ENCODE results near the gene OSTN.
A peak's percentile ranks its signal among the peaks of the same experiment; 100 is the strongest.

Gene OSTN

DNA sequence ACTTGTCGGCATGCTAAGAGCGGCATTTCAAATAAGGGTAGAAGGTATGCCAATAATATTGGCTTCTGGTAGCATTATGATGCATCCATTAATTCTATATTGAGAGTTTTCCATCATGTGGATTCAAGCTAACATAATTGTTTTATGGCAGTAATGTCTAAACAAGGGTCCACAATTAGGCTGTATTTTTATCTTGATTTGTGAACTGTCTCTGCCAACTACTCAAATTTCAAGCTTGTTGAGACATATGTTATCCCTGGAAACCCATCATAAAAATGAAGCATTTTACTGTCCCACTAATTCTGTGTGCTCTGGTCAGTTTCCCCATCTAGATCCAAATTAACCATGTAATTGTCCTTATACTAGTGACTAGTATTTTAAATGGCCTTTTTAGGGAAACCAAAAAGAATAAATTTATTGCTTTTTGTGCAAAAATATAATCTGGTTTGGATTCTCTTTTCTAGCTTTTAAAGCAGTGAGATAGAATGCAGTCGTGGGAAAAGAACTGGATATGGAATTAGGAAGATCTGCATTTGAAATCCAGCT is 1.2 kb upstream of the OSTN start:
- TF ChIP-seq, protein P1, sequence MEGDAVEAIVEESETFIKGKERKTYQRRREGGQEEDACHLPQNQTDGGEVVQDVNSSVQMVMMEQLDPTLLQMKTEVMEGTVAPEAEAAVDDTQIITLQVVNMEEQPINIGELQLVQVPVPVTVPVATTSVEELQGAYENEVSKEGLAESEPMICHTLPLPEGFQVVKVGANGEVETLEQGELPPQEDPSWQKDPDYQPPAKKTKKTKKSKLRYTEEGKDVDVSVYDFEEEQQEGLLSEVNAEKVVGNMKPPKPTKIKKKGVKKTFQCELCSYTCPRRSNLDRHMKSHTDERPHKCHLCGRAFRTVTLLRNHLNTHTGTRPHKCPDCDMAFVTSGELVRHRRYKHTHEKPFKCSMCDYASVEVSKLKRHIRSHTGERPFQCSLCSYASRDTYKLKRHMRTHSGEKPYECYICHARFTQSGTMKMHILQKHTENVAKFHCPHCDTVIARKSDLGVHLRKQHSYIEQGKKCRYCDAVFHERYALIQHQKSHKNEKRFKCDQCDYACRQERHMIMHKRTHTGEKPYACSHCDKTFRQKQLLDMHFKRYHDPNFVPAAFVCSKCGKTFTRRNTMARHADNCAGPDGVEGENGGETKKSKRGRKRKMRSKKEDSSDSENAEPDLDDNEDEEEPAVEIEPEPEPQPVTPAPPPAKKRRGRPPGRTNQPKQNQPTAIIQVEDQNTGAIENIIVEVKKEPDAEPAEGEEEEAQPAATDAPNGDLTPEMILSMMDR (IDR thresholded peaks at IDR 0.05; ENCODE audit: control insufficient read depth, extremely low read depth, insufficient read depth): no peak
- no peak overlapping the region for H3K4me3 ChIP-seq (ENCODE audit: low read depth, low read length)
- no peak for DNase-seq (ENCODE audit: low read depth)

DNA sequence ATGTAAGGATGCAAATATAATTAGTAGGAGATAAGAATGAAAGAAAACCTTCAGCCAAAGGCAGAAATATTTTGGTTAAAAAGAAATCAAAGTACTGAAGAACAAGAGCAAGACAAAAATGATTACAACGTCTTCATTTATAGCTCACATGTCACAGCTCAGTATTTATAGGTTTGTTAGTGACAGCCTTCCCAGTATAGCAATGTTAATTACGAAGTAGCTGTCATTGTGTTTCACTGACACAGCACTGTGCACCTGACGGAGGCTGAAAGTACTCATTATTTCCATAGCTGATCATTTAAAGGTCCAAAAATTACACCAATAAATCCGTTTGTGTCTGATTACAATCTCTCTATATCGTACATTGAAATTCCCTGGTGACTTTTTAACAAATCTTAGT is 561 bp upstream of the OSTN start:
- no peak overlapping the region for H3K4me3 ChIP-seq (ENCODE audit: low read depth, low read length)
- no peak for DNase-seq (ENCODE audit: low read depth)
- TF ChIP-seq, protein P1 (IDR thresholded peaks at IDR 0.05; ENCODE audit: control insufficient read depth, extremely low read depth, insufficient read depth): no peak

DNA sequence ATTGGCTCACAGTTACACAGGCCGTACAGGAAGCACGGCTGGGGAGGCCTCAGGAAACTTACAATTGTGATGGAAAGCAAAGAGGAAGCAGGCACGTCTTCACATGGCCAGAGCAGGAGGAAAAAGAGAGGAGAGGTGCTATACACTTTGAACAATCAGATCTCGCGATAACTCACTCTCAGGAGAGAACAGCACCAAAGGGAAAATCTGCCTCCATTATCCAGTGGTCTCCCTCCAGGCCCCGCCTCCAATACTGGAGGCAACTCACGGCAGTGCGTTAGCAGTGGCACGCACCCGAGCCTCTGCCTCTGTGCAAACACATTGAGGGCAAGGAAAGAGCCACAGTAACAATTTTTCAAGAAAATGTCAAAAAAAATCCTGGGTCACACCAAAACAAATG is 11.0 kb downstream of the OSTN start:
- DNase-seq (ENCODE audit: low read depth): no peak
- TF ChIP-seq, protein P1 (IDR thresholded peaks at IDR 0.05; ENCODE audit: control insufficient read depth, extremely low read depth, insufficient read depth): no peak
- no peak overlapping the region for H3K4me3 ChIP-seq (ENCODE audit: low read depth, low read length)

DNA sequence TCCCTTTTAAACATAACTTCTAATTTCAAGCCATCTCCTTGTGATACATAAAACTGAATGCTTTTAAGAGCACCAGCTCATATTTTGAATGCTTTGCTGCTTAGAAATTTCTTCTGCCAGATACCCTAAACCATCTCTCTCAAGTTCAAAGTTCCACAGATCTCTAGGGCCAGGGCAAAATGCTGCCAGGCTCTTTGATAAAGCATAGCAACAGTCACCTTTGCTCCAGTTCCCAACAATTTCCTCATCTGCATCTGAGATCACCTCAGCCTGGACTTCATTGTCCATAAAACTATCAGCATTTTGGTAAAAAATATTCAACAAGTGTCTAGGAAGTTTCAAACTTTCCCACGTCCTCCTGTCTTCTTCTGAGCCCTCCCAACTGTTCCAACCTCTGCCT is 17.5 kb downstream of the OSTN start:
- TF ChIP-seq, protein P1 (IDR thresholded peaks at IDR 0.05; ENCODE audit: control insufficient read depth, extremely low read depth, insufficient read depth): no peak
- no peak for DNase-seq (ENCODE audit: low read depth)
- no peak overlapping the region for H3K4me3 ChIP-seq (ENCODE audit: low read depth, low read length)

DNA sequence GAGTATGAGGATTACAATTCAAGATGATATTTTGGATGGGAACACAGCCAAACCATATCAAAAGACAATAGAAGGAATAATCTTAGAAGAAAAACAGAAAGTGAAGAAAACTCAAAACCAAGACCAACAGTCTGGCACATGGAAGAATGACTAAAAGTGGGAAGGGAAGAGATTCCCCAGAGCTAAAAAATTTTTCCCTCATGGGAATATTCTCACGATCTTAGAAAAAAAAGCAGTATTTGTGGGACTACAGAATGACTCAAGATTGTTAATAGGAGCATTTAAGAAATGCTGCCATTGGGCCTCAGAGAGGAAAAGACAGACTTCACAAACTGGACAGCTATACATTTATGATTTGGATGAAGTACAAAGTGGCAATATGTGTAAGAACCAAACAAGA is 18.3 kb downstream of the OSTN start:
- TF ChIP-seq, protein P1 (IDR thresholded peaks at IDR 0.05; ENCODE audit: control insufficient read depth, extremely low read depth, insufficient read depth): no peak
- H3K4me3 ChIP-seq (ENCODE audit: low read depth, low read length): no peak overlapping the region
- no peak for DNase-seq (ENCODE audit: low read depth)

DNA sequence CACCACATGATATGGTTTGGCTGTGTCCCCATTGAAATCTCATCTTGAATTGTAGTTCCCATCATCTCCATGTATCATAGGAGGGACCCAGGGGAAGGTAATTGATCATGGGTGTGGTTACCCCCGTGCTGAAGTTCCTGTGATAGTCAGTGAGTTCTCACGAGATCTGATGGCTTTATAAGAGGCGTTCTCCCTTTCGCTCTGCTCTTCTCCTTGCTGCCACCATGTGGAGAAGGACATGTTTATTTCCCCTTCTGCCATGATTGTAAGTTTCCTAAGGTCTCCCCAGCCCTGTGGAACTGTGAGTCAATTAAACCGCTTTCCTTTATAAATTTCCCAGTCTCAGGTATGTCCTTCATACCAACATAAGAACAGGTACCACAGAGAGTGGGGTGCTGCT is 21.9 kb downstream of the OSTN start:
- H3K4me3 ChIP-seq (ENCODE audit: low read depth, low read length): no peak overlapping the region
- DNase-seq (ENCODE audit: low read depth): no peak
- TF ChIP-seq, protein P1 (IDR thresholded peaks at IDR 0.05; ENCODE audit: control insufficient read depth, extremely low read depth, insufficient read depth): peak; percentile 31; the same call in 1 of the 2 replicates

DNA sequence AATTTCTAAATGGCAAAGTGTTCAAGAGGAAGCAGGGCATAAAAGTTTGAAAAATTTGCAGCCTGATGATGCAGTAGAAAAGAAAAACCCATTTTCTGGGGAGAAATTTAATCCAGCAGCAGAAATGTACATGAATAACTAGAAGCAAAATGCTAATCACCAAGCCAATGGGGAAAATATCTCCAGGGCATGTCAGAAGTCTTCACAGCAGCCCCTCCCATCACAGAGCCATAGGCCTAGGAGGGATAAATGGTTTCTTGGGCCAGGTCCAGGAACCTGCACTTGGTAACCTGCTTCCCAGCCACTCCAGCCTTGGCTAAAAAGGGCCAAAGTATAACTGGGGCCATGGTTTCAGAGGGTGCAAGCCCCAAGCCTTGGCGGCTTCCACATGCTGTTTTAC is 22.6 kb downstream of the OSTN start:
- no peak for DNase-seq (ENCODE audit: low read depth)
- no peak overlapping the region for H3K4me3 ChIP-seq (ENCODE audit: low read depth, low read length)
- TF ChIP-seq, protein P1 (IDR thresholded peaks at IDR 0.05; ENCODE audit: control insufficient read depth, extremely low read depth, insufficient read depth): no peak
